K562 (cell line): Measurements from ENCODE around the gene DEDD2. TPM values are rescaled to one million over a fixed set of nuclear protein-coding genes. Genes with fewer than 3 reads are reported as not detected.
A peak's percentile ranks its signal among the peaks of the same experiment; 100 is the strongest.

Experiments
- CBX3 ChIP-seq, 2 experiments: IDR thresholded peaks; 1 replicate in 1 of 2; 2 replicates in 1 of 2; pipeline ENCODE4 v1.6.1; 2012; ENCODE audit warnings: inconsistent platforms in 2 of 2, low read length in 2 of 2, borderline replicate concordance in 1 of 2, control low read depth in 1 of 2
- CHD1 ChIP-seq: fragments of 200-600 bp; sonication (generic); IDR thresholded peaks from one replicate; pipeline ENCODE4 v1.6.1; 2012; ENCODE audit warnings: mild to moderate bottlenecking, moderate library complexity, low read length, inconsistent platforms
- CREBBP ChIP-seq: IDR thresholded peaks from one replicate; pipeline ENCODE4 v1.6.1; 2012; ENCODE audit warnings: low read depth, mild to moderate bottlenecking, control low read depth, inconsistent platforms, low read length
- ETV5 ChIP-seq: sonication (generic); formaldehyde crosslinking; IDR thresholded peaks from 2 replicates; pipeline ENCODE4 v1.4.0; 2020; ENCODE audit warnings: low read depth, mild to moderate bottlenecking, missing genetic modification reagents
- ETV6 ChIP-seq, 3 experiments: fragments of 150-350 bp in 1 of 3; sonication (generic) in 1 of 3; formaldehyde crosslinking in 1 of 3; IDR thresholded peaks; 2 replicates each; pipeline versions ENCODE4 v1.6.1 to v1.8.0; 2014 to 2022; ENCODE audit warnings: borderline replicate concordance in 2 of 3, low read depth in 2 of 3, antibody characterized with exemption in 1 of 3, low read length in 1 of 3, mild to moderate bottlenecking in 1 of 3, missing genetic modification reagents in 1 of 3
- HIVEP1 ChIP-seq: fragments of 250-450 bp; sonication (Bioruptor Pico); IDR thresholded peaks from 2 replicates; pipeline ENCODE4 v1.4.0; 2020; ENCODE audit warnings: mild to moderate bottlenecking
- HSF4 ChIP-seq: fragments of 250-450 bp; sonication (Bioruptor Pico); IDR thresholded peaks from 2 replicates; pipeline ENCODE4 v2.1.2; 2022; ENCODE audit warnings: mild to moderate bottlenecking, moderate library complexity, borderline replicate concordance
- IFI16 ChIP-seq: fragments of 250-450 bp; sonication (Bioruptor Pico); IDR thresholded peaks from 2 replicates; pipeline ENCODE4 v2.1.2; 2022; ENCODE audit warnings: mild to moderate bottlenecking, inconsistent platforms
- MTA2 ChIP-seq: fragments of 450-650 bp; IDR thresholded peaks from 2 replicates; pipeline ENCODE4 v1.6.1; 2016; ENCODE audit warnings: low read depth
- NRF1 ChIP-seq, 2 experiments: fragments of 450-650 bp; IDR thresholded peaks in 1 of 2; conservative IDR thresholded peaks in 1 of 2; 2 replicates each; pipeline ENCODE4 v1.6.1; 2014; ENCODE audit warnings: mild to moderate bottlenecking in 2 of 2
- POLR2B ChIP-seq: fragments of 450-650 bp; IDR thresholded peaks from 2 replicates; pipeline ENCODE4 v1.6.1; 2018; ENCODE audit warnings: low read depth; ENCODE audit not compliant: partially characterized antibody
- RBM14 ChIP-seq: fragments of 200-400 bp; formaldehyde crosslinking; IDR thresholded peaks from 2 replicates; pipeline ENCODE4 v1.6.1; 2018; ENCODE audit warnings: low read depth, mild to moderate bottlenecking, low read length, moderate library complexity, borderline replicate concordance; ENCODE audit not compliant: insufficient read depth
- SIN3A ChIP-seq, 2 experiments: fragments of 150-350 bp in 1 of 2; IDR thresholded peaks; 2 replicates each; pipeline ENCODE4 v1.6.1; 2011 to 2016; ENCODE audit warnings: borderline replicate concordance in 2 of 2, low read depth in 2 of 2, low read length in 2 of 2, mild to moderate bottlenecking in 2 of 2, moderate library complexity in 2 of 2; ENCODE audit not compliant: control insufficient read depth in 1 of 2
- TBL1XR1 ChIP-seq, 2 experiments: IDR thresholded peaks; 2 replicates each; pipeline ENCODE4 v1.6.1; 2012; ENCODE audit warnings: improper control_type of control experiment in 2 of 2, low read length in 2 of 2, mild to moderate bottlenecking in 1 of 2
- ZBTB43 ChIP-seq: sonication (generic); formaldehyde crosslinking; IDR thresholded peaks from 2 replicates; pipeline ENCODE4 v1.8.0; 2023; ENCODE audit warnings: mild to moderate bottlenecking, missing genetic modification reagents
- ZNF121 ChIP-seq: sonication (generic); formaldehyde crosslinking; conservative IDR thresholded peaks from 2 replicates; pipeline ENCODE4 v1.8.0; 2022; ENCODE audit warnings: missing genetic modification reagents
- ZNF311 ChIP-seq: fragments of 250-450 bp; sonication (Bioruptor Pico); IDR thresholded peaks from 2 replicates; pipeline ENCODE4 v1.4.0; 2020; ENCODE audit warnings: mild to moderate bottlenecking, moderate library complexity
- ZNF445 ChIP-seq: fragments of 250-450 bp; sonication (Bioruptor Pico); IDR thresholded peaks from 2 replicates; pipeline ENCODE4 v1.4.0; 2020; ENCODE audit warnings: low read depth, mild to moderate bottlenecking, moderate library complexity
- polyA plus RNA-seq, 8 experiments: library from polyadenylated mRNA; depleted of rRNA in 4 of 8; stranded (reverse) in 5 of 8; unstranded in 3 of 8; fragments of >200 nt; fragmentation: Nextera tagmentation in 2 of 8; fragmentation: Illumina TruSeq in 1 of 8; extraction: Ambion mirVana in 2 of 8; extraction: Trizol in 1 of 8; gene quantifications; 2 replicates each; pipeline versions ENCODE4 v1.2.1 to v1.2.3, GENCODE V29; 2011 to 2014; ENCODE audit warnings: inconsistent platforms in 1 of 8, missing spikeins in 1 of 8
- total RNA-seq, 7 experiments: library from RNA; depleted of rRNA in 6 of 7; stranded (reverse); fragments of >200 nt in 6 of 7; fragmentation: Illumina TruSeq in 2 of 7; extraction: Trizol in 2 of 7; gene quantifications; 2 replicates each; pipeline versions ENCODE4 v1.2.1 to v1.2.3, GENCODE V29; 2011 to 2021; ENCODE audit warnings: low replicate concordance in 1 of 7
- TF ChIP-seq, protein P1 (sequence below), 2 experiments: fragments of 450-650 bp in 1 of 2; sonication (generic) in 1 of 2; formaldehyde crosslinking in 1 of 2; IDR thresholded peaks in 1 of 2; conservative IDR thresholded peaks in 1 of 2; 2 replicates each; pipeline versions ENCODE4 v1.6.1 to v1.8.1; 2016 to 2023; ENCODE audit warnings: mild to moderate bottlenecking in 2 of 2, moderate library complexity in 2 of 2, inconsistent platforms in 1 of 2, missing genetic modification reagents in 1 of 2
- TF ChIP-seq, protein P2 (sequence below): IDR thresholded peaks from 3 replicates; pipeline ENCODE4 v1.6.1; 2011; ENCODE audit warnings: borderline replicate concordance, mild to moderate bottlenecking, moderate library complexity; ENCODE audit not compliant: insufficient read length; ENCODE audit errors: extremely low read depth

Gene DEDD2
- total and polyA plus RNA-seq, 9 of the 15 experiments (the other 6 are each of a cell fraction or from before 2014, with no cell fraction given) = 4.3 to 43.0 (median 29.2) TPM

DNA sequence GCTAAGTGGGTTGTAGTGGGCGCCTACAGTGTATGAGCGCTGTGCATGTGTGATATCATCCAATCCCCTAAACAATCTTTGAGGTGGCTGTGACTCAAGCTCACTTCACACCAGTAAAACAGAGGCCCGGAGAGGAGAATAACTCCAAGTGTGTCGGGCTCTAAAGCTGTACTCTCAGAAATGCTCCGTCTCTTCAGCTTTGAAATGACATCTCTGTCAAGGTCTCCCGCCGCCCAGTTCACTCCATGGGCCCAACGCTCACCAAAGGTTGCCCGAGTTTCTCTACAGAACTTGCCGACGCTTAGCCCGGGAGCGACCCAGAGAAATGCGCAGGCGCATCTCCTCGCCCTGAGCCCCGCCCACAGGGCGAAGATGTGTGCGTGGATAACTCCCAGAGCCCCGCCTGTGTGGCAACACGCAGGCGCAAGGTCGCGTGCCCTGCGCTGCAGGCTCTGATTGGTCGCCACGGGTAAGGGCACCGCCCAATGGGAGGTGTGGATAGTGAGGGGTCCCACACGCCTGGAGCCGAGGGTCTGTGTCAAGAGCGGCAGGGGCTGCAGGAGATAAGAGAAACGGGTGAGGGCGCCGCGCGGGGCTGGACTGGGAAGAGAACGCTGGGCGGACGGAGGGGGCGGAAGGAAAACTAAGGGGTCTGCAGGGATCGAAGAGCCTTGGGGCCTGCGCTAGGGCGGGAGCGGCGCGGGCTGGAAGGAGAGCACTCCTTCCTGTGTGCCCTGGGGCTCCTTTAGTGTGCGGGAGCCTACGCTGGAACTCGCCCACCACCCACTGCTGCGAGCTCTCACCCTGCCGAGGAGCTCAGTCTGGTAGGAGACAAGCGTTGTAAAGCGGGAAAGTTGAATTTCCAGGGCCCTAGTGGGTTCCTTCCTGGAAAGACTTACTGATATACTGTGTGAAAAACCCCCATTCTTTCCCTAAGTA lies 2.6 kb upstream of the DEDD2 start, which contains the start of gene ZNF526 (continued):
- TF ChIP-seq ZNF311 (CRISPR knock-in tag) (no peak), ZNF121 (CRISPR knock-in tag) (no peak), POLR2B (peak; percentile 86), MTA2 (0 out of 2 replicates have a peak, but pooled peaks have one; percentile 19), ZBTB43 (no peak), HSF4 (CRISPR knock-in tag) (no peak), CHD1 (peak; percentile 64), NRF1 (conservative IDR thresholded peaks at IDR 0.05 in 1 of 2, IDR thresholded peaks at IDR 0.05 in 1 of 2) (peak; percentile 99), SIN3A (IDR thresholded peaks at IDR 0.05; ENCODE audit: borderline replicate concordance in 2 of 2, control insufficient read depth in 1 of 2, low read depth in 2 of 2, low read length in 2 of 2) (0 out of 4 replicates have a peak, but pooled peaks of 1 of the 2 experiments have one; percentile 30), TBL1XR1 (IDR thresholded peaks at IDR 0.05; ENCODE audit: low read length in 2 of 2) (0 out of 4 replicates have a peak, but pooled peaks of 1 of the 2 experiments have one; percentile 29), IFI16 (no peak), CBX3 (IDR thresholded peaks at IDR 0.05; ENCODE audit: borderline replicate concordance in 1 of 2, low read length in 2 of 2) (no peak; a peak in 1 of 3 replicates), ZNF445 (CRISPR knock-in tag) (no peak), CREBBP (no peak), ETV5 (peak; percentile 64; the same call in 1 of the 2 replicates), ETV6 (IDR thresholded peaks at IDR 0.05; ENCODE audit: borderline replicate concordance in 1 of 2, low read depth in 2 of 2, low read length in 1 of 2) (no peak), ETV6 (CRISPR knock-in tag; IDR thresholded peaks at IDR 0.05; ENCODE audit: borderline replicate concordance) (no peak), RBM14 (no peak), HIVEP1 (CRISPR knock-in tag) (no peak)
- TF ChIP-seq, protein P1, sequence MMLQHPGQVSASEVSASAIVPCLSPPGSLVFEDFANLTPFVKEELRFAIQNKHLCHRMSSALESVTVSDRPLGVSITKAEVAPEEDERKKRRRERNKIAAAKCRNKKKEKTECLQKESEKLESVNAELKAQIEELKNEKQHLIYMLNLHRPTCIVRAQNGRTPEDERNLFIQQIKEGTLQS (IDR thresholded peaks at IDR 0.05) = peak; percentile 57; the same call in 1 of the 2 replicates
- TF ChIP-seq, protein P1 (CRISPR knock-in tag; conservative IDR thresholded peaks at IDR 0.05) = no peak; the same call in 1 of the 2 replicates
- TF ChIP-seq, protein P2, sequence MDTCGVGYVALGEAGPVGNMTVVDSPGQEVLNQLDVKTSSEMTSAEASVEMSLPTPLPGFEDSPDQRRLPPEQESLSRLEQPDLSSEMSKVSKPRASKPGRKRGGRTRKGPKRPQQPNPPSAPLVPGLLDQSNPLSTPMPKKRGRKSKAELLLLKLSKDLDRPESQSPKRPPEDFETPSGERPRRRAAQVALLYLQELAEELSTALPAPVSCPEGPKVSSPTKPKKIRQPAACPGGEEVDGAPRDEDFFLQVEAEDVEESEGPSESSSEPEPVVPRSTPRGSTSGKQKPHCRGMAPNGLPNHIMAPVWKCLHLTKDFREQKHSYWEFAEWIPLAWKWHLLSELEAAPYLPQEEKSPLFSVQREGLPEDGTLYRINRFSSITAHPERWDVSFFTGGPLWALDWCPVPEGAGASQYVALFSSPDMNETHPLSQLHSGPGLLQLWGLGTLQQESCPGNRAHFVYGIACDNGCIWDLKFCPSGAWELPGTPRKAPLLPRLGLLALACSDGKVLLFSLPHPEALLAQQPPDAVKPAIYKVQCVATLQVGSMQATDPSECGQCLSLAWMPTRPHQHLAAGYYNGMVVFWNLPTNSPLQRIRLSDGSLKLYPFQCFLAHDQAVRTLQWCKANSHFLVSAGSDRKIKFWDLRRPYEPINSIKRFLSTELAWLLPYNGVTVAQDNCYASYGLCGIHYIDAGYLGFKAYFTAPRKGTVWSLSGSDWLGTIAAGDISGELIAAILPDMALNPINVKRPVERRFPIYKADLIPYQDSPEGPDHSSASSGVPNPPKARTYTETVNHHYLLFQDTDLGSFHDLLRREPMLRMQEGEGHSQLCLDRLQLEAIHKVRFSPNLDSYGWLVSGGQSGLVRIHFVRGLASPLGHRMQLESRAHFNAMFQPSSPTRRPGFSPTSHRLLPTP = no peak
